IPS-NIHi7 (cell line): Measurements from ENCODE around the gene PTPRG.
"Not testable (repeated sequence)": the region's sequence is repeated elsewhere in the genome, so short reads cannot be mapped to it uniquely, and the experiment has no call there.

Source experiments
- DNase-seq: peaks from one replicate; pipeline ENCODE4 v3.0.0; 2012; ENCODE audit warnings: mixed read lengths; ENCODE audit errors: extremely low spot score

The PTPRG gene

GRCh38 chr3:61561374-61562041 lies at the start of gene PTPRG:
PTPRG (plus strand) TSS chr3:61561571; CDS start chr3:61562288, 717 bp downstream.
- peak; percentile 87 for DNase-seq

- DNase-seq: no peak
Measured at GRCh38 chr3:61518590-61518989, 42.8 kb upstream of the PTPRG start.

- DNase-seq: peak; percentile 48
Measured at GRCh38 chr3:61520966-61521628, 40.3 kb upstream of the PTPRG start.

- peak; percentile 39 for DNase-seq
Measured at GRCh38 chr3:61522060-61522459, 39.3 kb upstream of the PTPRG start.

GRCh38 chr3:61522626-61523025 lies 38.7 kb upstream of the PTPRG start:
- no peak for DNase-seq

- DNase-seq: no peak
Measured at GRCh38 chr3:61524933-61525332, 36.4 kb upstream of the PTPRG start.

GRCh38 chr3:61526308-61526707 lies 35.1 kb upstream of the PTPRG start:
- DNase-seq: no peak

GRCh38 chr3:61527011-61527410 lies 34.4 kb upstream of the PTPRG start:
- no peak for DNase-seq

- DNase-seq: peak; percentile 38
Measured at GRCh38 chr3:61530355-61530754, 31.0 kb upstream of the PTPRG start.

GRCh38 chr3:61531528-61531927 lies 29.8 kb upstream of the PTPRG start:
- DNase-seq: no peak

- DNase-seq: no peak
Measured at GRCh38 chr3:61532739-61533500, 28.5 kb upstream of the PTPRG start.

- DNase-seq: no peak
Measured at GRCh38 chr3:61535826-61536225, 25.5 kb upstream of the PTPRG start.

GRCh38 chr3:61537366-61537765 lies 24.0 kb upstream of the PTPRG start:
- peak; percentile 58 for DNase-seq

- no peak for DNase-seq
Measured at GRCh38 chr3:61538486-61538885, 22.9 kb upstream of the PTPRG start.

- no peak for DNase-seq
Measured at GRCh38 chr3:61541694-61542093, 19.7 kb upstream of the PTPRG start.

GRCh38 chr3:61545716-61546115 lies 15.7 kb upstream of the PTPRG start:
- DNase-seq: no peak

- no peak for DNase-seq
Measured at GRCh38 chr3:61547625-61548024, 13.7 kb upstream of the PTPRG start.

GRCh38 chr3:61552704-61553103 lies 8.7 kb upstream of the PTPRG start:
- not testable (repeated sequence) for DNase-seq

- DNase-seq: no peak
Measured at GRCh38 chr3:61559136-61559731, 2.1 kb upstream of the PTPRG start.

- peak; percentile 66 for DNase-seq
Measured at GRCh38 chr3:61560517-61561373, 626 bp upstream of the PTPRG start.

- DNase-seq: no peak
Measured at GRCh38 chr3:61562042-61562720, 810 bp downstream of the PTPRG start.
